DMS114 treated with DMSO at 0.1 percent for 48 hours (cell line): ENCODE measurements around the gene CNPY4.
"Not testable (repeated sequence)": the region's sequence is repeated elsewhere in the genome, so short reads cannot be mapped to it uniquely, and the experiment has no call there.

Source experiments
- DNase-seq: peaks from one replicate; lab custom pipeline; 2025; ENCODE audit not compliant: unreplicated experiment; lab: John Stamatoyannopoulos, UW

The CNPY4 gene

DNA sequence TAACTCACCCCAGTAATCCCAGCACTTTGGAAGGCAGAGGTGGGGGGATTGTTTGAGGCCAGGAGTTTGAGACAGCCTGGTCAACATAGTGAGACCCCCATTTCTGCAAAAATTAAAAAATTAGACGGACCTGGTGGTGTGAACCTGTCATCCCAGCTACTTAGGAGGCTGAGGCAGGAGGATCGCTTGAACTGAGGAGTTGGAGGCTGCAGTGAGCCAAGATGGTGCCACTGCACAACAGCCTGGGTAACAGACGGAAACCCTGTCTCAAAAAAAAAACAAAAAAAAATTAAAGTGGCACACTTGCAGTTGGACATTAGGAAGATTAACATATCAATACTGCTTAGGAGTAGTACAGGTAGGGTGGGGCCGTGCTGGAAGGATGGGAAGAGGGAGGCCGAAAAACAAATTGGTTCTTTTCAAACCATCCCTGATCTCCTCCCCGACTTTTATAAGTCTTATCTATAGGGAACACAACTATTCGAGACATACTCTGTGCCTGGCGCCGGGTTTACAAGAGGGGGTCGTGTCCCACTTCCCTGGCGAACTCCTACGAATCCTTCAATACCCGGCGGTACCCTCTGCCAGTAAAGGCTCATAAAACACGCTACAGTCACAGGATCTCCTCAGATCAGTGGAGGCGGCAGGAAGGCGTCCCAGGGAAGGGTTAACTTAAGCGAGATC, 904 bp upstream of the CNPY4 start:
- no peak for DNase-seq

DNA sequence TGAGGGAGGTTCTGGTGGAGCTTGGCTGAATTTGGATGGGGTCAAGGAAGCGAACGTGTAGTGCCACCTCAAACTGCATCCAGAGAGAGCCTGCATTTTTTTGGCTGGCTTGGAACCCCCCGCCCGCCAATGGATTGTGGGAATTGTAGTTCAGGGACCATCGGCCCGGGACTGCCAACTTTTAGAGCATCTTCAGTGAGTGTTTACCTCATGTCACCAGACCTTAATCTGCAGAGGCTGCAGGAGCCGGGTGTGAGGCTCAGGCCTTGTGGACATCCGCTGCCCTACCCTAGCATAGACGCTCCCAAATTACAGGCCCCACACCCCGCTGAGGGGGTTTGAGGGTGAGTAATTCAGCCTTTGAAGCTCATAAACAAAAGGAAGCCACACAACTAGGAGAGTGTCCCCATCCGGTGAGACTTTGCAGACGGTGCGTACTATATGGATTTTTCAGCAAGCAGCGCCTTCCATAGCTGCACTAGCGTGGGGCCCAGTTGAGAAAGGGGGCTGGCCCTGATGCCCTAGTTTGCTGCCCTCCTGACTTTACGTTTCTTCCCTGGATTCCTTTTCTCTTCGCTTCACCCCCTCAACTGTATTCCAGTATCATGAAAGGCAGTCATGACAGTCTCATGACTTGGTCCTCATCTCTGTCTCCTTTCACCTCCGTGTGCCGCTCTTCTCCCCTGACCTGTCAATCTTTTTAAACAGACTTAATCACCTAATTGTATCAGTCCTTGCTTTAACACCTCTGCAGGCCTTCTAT, 717 bp downstream of the CNPY4 start:
- peak; percentile 78 for DNase-seq

GRCh38 chr7:100120733-100121036, 1.3 kb downstream of the CNPY4 start:
- no peak for DNase-seq

GRCh38 chr7:100122067-100122466, 2.6 kb downstream of the CNPY4 start:
- DNase-seq = no peak

DNA sequence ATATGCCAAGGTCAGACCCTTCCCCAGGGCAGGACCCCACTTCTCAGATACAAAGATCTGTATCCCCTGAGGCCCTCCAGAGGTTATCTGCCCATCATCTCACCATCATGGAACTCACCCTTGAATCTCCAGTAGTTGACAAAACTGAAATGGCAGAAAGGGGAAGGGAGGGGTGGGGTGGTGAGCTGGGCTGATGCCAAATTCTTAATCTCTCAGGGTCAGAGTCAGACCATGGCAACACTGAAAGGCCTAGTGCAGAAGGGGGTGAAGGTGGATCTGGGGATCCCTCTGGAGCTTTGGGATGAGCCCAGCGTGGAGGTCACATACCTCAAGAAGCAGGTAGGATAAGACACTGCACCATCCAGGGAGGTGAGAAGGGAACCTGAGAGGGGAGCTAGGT, 3.1 kb downstream of the CNPY4 start:
- no peak for DNase-seq

- DNase-seq = no peak
Observed at GRCh38 chr7:100124301-100125230, 5.1 kb downstream of the CNPY4 start.

DNA sequence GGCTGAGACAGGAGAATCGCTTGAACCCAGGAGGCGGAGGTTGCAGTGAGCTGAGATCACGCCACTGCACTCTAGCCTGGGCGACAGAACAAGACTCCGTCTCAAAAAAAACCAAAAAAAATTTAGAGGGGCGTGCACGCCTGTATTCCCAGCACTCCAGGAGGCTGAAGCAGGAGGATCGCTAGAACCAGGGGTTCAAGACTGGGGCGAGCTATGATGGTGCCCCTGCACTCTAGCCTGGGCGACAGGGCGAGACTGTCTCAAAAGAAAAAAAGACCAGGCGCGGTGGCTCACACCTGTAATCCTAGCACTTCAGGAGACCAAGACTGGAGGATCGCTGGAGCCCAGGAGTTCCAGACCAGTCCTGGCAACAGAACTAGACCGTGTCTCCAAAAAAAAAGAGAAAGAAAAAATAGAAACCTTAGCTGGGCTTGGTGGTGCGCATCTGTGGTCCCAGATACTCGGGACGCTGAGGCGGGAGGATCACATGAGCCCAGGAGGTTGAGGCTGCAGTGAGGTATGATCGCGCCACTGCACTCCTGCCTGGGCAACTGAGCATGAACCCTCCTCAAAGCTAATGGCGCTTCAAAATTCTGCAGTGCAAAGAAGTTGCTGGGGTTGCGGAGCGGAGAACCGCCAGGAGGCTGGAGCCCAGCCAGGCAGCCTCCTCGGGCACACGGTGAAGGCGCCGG, 7.0 kb downstream of the CNPY4 start:
- no peak for DNase-seq

GRCh38 chr7:100126931-100127865, 7.8 kb downstream of the CNPY4 start, which contains the start of gene MBLAC1:
TSS of gene MBLAC1 (plus strand) at chr7:100126967. CDS start at chr7:100127396, 429 bp downstream.
- DNase-seq = peak; percentile 83

GRCh38 chr7:100127866-100128636, 8.6 kb downstream of the CNPY4 start:
- DNase-seq = no peak

DNA sequence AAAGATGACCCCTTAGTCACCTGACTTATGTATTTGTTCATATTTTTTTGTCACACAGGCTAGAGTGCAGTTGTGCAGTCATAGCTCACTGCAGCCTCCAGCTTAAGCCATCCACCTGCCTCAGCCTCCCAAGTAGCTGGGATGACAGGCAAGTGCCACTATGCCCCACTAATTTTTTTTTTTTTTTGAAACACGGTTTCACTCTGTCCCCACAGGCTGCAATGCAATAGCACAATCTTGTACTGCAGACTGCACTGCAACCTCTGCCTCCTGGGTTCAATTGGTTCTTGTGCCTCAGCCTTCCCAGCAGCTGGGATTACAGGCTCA, 9.2 kb downstream of the CNPY4 start:
- no peak for DNase-seq

DNA sequence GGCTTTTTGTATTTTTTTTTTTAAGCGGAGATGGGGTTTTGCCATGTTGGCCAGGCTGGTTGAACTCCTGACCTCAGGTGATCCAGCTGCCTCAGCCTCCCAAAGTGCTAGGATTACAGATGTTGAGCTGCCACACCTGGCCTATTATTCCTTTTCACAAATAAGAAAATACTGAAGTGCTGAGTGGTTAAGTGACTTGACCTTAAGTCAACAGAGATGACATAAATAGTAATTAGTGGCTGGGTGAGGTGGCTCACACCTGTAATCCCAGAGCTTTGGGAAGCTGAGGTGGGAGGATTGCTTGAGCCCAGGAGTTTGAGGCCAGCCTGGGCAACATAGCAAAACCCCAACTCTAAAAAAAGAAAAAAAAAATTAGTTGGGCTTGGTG, 10.8 kb downstream of the CNPY4 start:
- not testable (repeated sequence) for DNase-seq

DNA sequence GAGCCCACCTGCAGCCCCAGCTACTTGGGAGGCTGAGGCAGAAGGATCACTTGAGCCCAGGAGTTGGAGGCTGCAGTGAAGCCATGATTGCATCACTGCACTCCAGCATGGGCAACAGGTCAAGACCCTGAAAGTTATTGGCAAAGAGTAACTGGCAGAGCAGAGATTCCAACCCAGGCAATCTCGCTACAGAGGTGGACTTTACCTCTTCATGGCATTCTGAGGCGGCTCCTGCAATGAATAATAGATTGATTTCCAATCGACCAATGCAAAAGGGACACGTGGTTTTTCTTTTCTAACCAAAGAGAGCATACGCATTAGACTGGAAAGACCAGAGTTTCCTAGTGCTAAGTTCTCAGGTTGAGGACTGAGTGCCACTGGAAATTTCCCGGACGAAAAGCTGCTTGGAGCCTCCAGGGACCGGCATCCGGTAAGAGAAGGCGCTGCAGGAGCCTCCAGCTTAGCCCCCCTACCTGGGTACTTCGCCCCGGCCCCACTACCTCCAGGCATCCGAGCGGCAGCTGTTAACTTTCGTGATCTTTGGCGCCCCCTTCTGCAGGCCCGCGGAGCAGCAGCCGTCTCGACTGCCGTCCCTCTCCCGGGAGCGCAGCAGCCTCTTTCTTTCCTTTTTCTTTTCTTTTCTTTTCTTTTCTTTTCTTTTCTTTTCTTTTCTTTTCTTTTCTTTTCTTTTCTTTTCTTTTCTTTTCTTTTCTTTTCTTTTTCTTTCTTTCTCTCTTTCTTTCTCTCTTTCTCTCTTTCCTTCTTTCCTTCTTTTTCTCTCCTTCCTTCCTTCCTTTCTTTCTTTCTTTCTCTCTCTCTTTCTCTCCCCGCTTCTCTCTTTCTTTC, 11.4 kb downstream of the CNPY4 start:
- DNase-seq = peak; percentile 33

DNA sequence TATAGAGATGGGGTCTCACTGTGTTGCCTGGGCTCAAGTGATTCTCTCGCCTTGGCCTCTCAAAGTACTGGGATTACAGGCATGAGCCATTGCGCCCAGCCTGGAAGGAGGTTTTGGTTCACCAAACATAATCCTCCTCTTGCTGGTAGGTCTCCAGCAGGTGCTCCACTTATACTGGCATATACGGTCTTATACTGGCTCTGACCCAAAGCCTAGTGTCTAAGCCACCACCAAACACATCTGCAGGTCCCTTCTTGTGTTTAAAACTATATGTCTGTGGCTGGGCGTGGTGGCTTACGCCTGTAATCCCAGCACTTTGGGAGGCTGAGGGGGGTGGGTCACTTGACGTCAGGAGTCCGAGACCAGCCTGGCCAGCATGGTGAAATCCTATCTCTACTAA, 12.7 kb downstream of the CNPY4 start:
- no peak for DNase-seq

DNA sequence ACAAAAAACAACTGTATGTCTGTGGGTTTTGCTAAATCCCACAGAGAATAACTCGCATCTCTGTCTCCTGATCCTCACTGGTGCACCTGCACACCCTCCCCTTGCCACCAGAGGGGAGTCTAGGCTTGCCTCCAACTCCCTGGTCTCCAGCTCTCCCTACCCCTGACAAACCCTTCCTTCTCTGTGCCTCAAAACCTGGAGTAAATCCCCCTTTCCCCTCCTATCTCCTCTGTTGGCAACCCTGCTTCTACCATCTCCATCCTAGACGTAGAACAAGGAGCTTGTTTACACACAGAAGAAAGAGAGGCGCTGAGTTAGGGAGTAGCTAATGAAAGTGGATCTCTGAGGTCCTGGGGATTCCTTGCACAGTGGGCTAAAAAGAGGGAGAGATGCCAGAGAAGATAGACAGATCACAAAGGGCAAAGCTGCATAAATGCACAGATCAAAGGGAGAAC, 13.3 kb downstream of the CNPY4 start:
- peak; percentile 48 for DNase-seq

DNA sequence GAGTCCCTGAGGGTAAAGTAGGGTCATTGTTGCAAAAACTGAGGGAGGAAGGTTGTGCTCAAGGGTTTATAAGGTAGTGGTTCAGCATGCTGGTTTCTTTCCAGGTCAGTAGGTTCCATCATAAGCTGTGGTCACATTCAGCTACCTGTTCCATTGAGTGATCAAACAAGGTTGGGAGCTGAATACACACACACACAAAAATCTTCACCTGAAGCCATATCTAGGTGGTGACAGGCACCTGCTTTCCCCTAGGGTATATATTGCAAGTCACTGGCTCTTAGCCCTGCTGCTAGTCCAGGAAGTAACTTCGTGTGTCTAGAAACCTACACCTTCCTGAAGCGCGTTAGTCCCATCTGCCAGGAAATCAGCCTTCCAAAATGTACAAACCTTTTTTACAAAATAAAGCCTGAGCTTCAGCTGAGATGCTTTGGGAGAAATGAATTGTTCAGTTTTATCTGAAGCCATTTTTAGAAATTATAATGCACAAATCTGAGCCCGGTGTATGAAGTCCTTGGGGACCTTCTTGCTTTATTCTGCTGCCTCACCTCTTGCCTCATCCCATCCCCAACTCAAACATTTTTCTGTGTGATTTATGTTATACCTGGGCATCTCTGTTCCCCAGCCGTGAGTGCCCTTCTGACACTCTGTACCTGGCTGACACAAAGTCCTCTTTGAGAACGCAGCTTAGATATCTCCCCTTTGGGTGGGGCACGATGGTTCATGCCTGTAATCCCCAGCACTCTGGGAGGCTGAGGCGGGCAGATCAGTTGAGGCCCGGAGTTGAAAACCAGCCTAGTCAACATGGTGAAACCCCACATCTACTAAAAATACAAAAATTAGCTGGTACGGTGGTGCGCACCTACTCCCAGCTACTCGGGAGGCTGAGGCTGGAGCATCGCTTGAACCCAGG, 18.7 kb downstream of the CNPY4 start:
- no peak for DNase-seq

GRCh38 chr7:100141555-100141949, 22.1 kb downstream of the CNPY4 start:
- DNase-seq = no peak

- DNase-seq = no peak
Observed at GRCh38 chr7:100142461-100142860, 23.0 kb downstream of the CNPY4 start.
